HCT116 (cell line): Measurements from ENCODE around the gene ZNF785.
"Not testable (repeated sequence)": the region's sequence is repeated elsewhere in the genome, so short reads cannot be mapped to it uniquely, and the experiment has no call there.

ENCODE experiments used
- CTCF ChIP-seq, 3 experiments: fragments of 200-600 bp in 1 of 3; sonication (generic) in 1 of 3; IDR thresholded peaks in 2 of 3; conservative IDR thresholded peaks in 1 of 3; 2 replicates each; pipeline ENCODE4 v1.5.1; 2012 to 2017; ENCODE audit warnings: low read depth in 2 of 3, low read length in 2 of 3, antibody characterized with exemption in 1 of 3, borderline replicate concordance in 1 of 3, control low read depth in 1 of 3, mild to moderate bottlenecking in 1 of 3, mixed read lengths in 1 of 3, mixed run types in 1 of 3, moderate library complexity in 1 of 3; ENCODE audit not compliant: insufficient read depth in 1 of 3
- ELF1 ChIP-seq: IDR thresholded peaks from 2 replicates; pipeline ENCODE4 v1.6.1; 2012; ENCODE audit warnings: low read depth, borderline replicate concordance
- JUND ChIP-seq: IDR thresholded peaks from 2 replicates; pipeline ENCODE4 v1.6.1; 2012
- MAX ChIP-seq: IDR thresholded peaks from 2 replicates; pipeline ENCODE4 v1.6.1; 2012
- POLR2A ChIP-seq: IDR thresholded peaks from 2 replicates; pipeline ENCODE4 v1.7.0; 2011; ENCODE audit warnings: borderline replicate concordance; ENCODE audit not compliant: insufficient read depth, insufficient read length; ENCODE audit errors: extremely low read depth
- POLR2AphosphoS5 ChIP-seq: IDR thresholded peaks from 2 replicates; pipeline ENCODE4 v1.6.1; 2011; ENCODE audit warnings: mild to moderate bottlenecking, low read depth, low read length, moderate library complexity
- RAD21 ChIP-seq: IDR thresholded peaks from 2 replicates; pipeline ENCODE4 v1.6.1; 2012; ENCODE audit warnings: low read depth, mild to moderate bottlenecking
- REST ChIP-seq: IDR thresholded peaks from 2 replicates; pipeline ENCODE4 v1.6.1; 2012; ENCODE audit warnings: low read depth
- SRF ChIP-seq: IDR thresholded peaks from 2 replicates; pipeline ENCODE4 v1.6.1; 2012; ENCODE audit warnings: low read depth
- YY1 ChIP-seq: IDR thresholded peaks from 2 replicates; pipeline ENCODE4 v1.6.1; 2011; ENCODE audit warnings: low read length, low read depth, moderate library complexity, mild to moderate bottlenecking; ENCODE audit not compliant: insufficient replicate concordance; ENCODE audit errors: extremely low read depth
- ZBTB33 ChIP-seq: IDR thresholded peaks from 2 replicates; pipeline ENCODE4 v1.6.1; 2011; ENCODE audit warnings: mild to moderate bottlenecking, low read length, moderate library complexity; ENCODE audit not compliant: insufficient replicate concordance; ENCODE audit errors: extremely low read depth
- ZNF274 ChIP-seq: fragments of 200-500 bp; sonication (Bioruptor generic); IDR thresholded peaks from 2 replicates; pipeline ENCODE4 v1.6.1; 2014; ENCODE audit warnings: mild to moderate bottlenecking, low read depth, low read length, inconsistent platforms

- TF ChIP-seq CTCF (IDR thresholded peaks at IDR 0.05 in 2 of 3, conservative IDR thresholded peaks at IDR 0.05 in 1 of 3; ENCODE audit: borderline replicate concordance in 1 of 3, insufficient read depth in 1 of 3, low read depth in 2 of 3, low read length in 2 of 3); JUND; POLR2AphosphoS5; MAX; POLR2A; ZNF274; ZBTB33; REST; RAD21; YY1; SRF; ELF1: not testable (repeated sequence)
These were observed 49.0 kb downstream of the ZNF785 start for GRCh38 chr16:30536391-30537024.
